HG03139 (cell line): ENCODE data around the gene MAD1L1.

Source experiments
- ATAC-seq: cut with Tn5 transposase; IDR thresholded peaks from one replicate; pipeline ENCODE4 v1.9.1; 2021; ENCODE audit not compliant: unreplicated experiment

MAD1L1 gene

GRCh38 chr7:2141651-2142050 is 91.1 kb downstream of the MAD1L1 start:
- no peak for ATAC-seq

- ATAC-seq, result no peak
These were observed 91.7 kb downstream of the MAD1L1 start for GRCh38 chr7:2141021-2141410.

GRCh38 chr7:2140216-2141020 is 92.3 kb downstream of the MAD1L1 start:
- ATAC-seq, result no peak

GRCh38 chr7:2139004-2139699 is 93.6 kb downstream of the MAD1L1 start:
- ATAC-seq, result no peak

GRCh38 chr7:2138146-2138765 is 94.5 kb downstream of the MAD1L1 start:
- peak; percentile 46 for ATAC-seq

GRCh38 chr7:2134740-2135139 is 98.0 kb downstream of the MAD1L1 start:
- no peak for ATAC-seq

- ATAC-seq, result no peak
These were observed 100.5 kb downstream of the MAD1L1 start for GRCh38 chr7:2132243-2132642.

GRCh38 chr7:2131800-2132199 is 100.9 kb downstream of the MAD1L1 start:
- ATAC-seq, result no peak

GRCh38 chr7:2131341-2131740 is 101.4 kb downstream of the MAD1L1 start:
- no peak for ATAC-seq

- no peak for ATAC-seq
These were observed 102.7 kb downstream of the MAD1L1 start for GRCh38 chr7:2130096-2130375.

GRCh38 chr7:2129323-2130095 is 103.2 kb downstream of the MAD1L1 start:
- ATAC-seq, result no peak

GRCh38 chr7:2128601-2129322 is 104.0 kb downstream of the MAD1L1 start:
- ATAC-seq, result no peak

GRCh38 chr7:2126621-2127020 is 106.1 kb downstream of the MAD1L1 start:
- ATAC-seq, result no peak

GRCh38 chr7:2125931-2126330 is 106.8 kb downstream of the MAD1L1 start:
- ATAC-seq, result no peak

- ATAC-seq, result no peak
These were observed 108.0 kb downstream of the MAD1L1 start for GRCh38 chr7:2124604-2125345.

- ATAC-seq, result no peak
These were observed 108.8 kb downstream of the MAD1L1 start for GRCh38 chr7:2123916-2124315.

GRCh38 chr7:2123360-2123759 is 109.4 kb downstream of the MAD1L1 start:
- no peak for ATAC-seq

- no peak for ATAC-seq
These were observed 110.1 kb downstream of the MAD1L1 start for GRCh38 chr7:2122651-2123050.

- no peak for ATAC-seq
These were observed 111.6 kb downstream of the MAD1L1 start for GRCh38 chr7:2120841-2121830.
